Measurements from ENCODE around the gene MZF1. TPM values are rescaled to one million over a fixed set of nuclear protein-coding genes. Genes with fewer than 3 reads are reported as not detected.

MZF1 gene
- total and polyA plus RNA-seq, 9 of the 15 experiments (the other 6 are each of a cell fraction or from before 2014, with no cell fraction given): 0.31 to 29.3 (median 11.5) TPM

- TF ChIP-seq MGA (IDR thresholded peaks at IDR 0.05): peak; percentile 36; the same call in 1 of the 2 replicates
- no peak for TF ChIP-seq FOXJ3 (CRISPR knock-in tag; IDR thresholded peaks at IDR 0.05)
- no peak for TF ChIP-seq BDP1 (IDR thresholded peaks at IDR 0.05; ENCODE audit: insufficient read depth, insufficient read length)
- no peak for TF ChIP-seq HIVEP1 (CRISPR knock-in tag; IDR thresholded peaks at IDR 0.05)
- no peak for TF ChIP-seq ATF7 (IDR thresholded peaks at IDR 0.05)
- TF ChIP-seq ERF (CRISPR knock-in tag; IDR thresholded peaks at IDR 0.05): no peak
- TF ChIP-seq MLLT1 (IDR thresholded peaks at IDR 0.05): peak; percentile 14 to 62; a peak in 1 of 4 replicates
- no peak for TF ChIP-seq KAT7 (CRISPR knock-in tag; IDR thresholded peaks at IDR 0.05; ENCODE audit: borderline replicate concordance)
- no peak for TF ChIP-seq PRDM10 (IDR thresholded peaks at IDR 0.05; ENCODE audit: partially characterized antibody)
- TF ChIP-seq POLR3G (IDR thresholded peaks at IDR 0.05; ENCODE audit: extremely low read depth, insufficient read length, insufficient replicate concordance): no peak
Observed at GRCh38 chr19:58585442-58586132, 12.5 kb upstream of the MZF1 start (continued).

Data from K562 (cell line).